ENCODE results near the gene USP49.
A peak's percentile ranks its signal among the peaks of the same experiment; 100 is the strongest.
"Not testable (repeated sequence)": the region's sequence is repeated elsewhere in the genome, so short reads cannot be mapped to it uniquely, and the experiment has no call there.

The USP49 gene

GRCh38 chr6:41895300-41896233, at the start of gene USP49:
TSS of gene USP49 (minus strand) at chr6:41895375. CDS start at chr6:41806983, 88,392 bp downstream.
- DNase-seq (ENCODE audit: low read depth in 2 of 2), result peak; percentile 91 to 92

GRCh38 chr6:41943456-41943855, 48.3 kb upstream of the USP49 start:
- no peak for DNase-seq (ENCODE audit: low read depth in 2 of 2)

- not testable (repeated sequence) for DNase-seq (ENCODE audit: low read depth in 2 of 2)
These were observed 47.7 kb upstream of the USP49 start for GRCh38 chr6:41942882-41943281.

- no peak for DNase-seq (ENCODE audit: low read depth in 2 of 2)
These were observed 47.1 kb upstream of the USP49 start for GRCh38 chr6:41942067-41942851.

- DNase-seq (ENCODE audit: low read depth in 2 of 2), result peak; percentile 91 to 92
These were observed 46.3 kb upstream of the USP49 start, which contains the start of gene CCND3 for GRCh38 chr6:41941280-41942066. TSS of gene CCND3 (minus strand) at chr6:41941808. CDS start at chr6:41941649, 159 bp downstream.

- peak; percentile 36 to 58 for DNase-seq (ENCODE audit: low read depth in 2 of 2)
These were observed 45.6 kb upstream of the USP49 start for GRCh38 chr6:41940759-41941279.

GRCh38 chr6:41939848-41940758, 44.9 kb upstream of the USP49 start:
- DNase-seq (ENCODE audit: low read depth in 2 of 2), result peak; percentile 43 to 48

GRCh38 chr6:41939176-41939847, 44.1 kb upstream of the USP49 start:
- DNase-seq (ENCODE audit: low read depth in 2 of 2), result peak; percentile 38 to 48

- no peak for DNase-seq (ENCODE audit: low read depth in 2 of 2)
These were observed 43.5 kb upstream of the USP49 start for GRCh38 chr6:41938590-41939175.

GRCh38 chr6:41937861-41938574, 42.8 kb upstream of the USP49 start:
- DNase-seq (ENCODE audit: low read depth in 2 of 2), result no peak

GRCh38 chr6:41937472-41937860, 42.3 kb upstream of the USP49 start:
- no peak for DNase-seq (ENCODE audit: low read depth in 2 of 2)

GRCh38 chr6:41936073-41936837, 41.1 kb upstream of the USP49 start:
- DNase-seq (ENCODE audit: low read depth in 2 of 2), result peak; percentile 71 to 76

GRCh38 chr6:41935685-41936072, 40.5 kb upstream of the USP49 start:
- no peak for DNase-seq (ENCODE audit: low read depth in 2 of 2)

GRCh38 chr6:41935193-41935574, 40.0 kb upstream of the USP49 start:
- no peak for DNase-seq (ENCODE audit: low read depth in 2 of 2)

- DNase-seq (ENCODE audit: low read depth in 2 of 2), result no peak
These were observed 39.4 kb upstream of the USP49 start for GRCh38 chr6:41934278-41935192.

GRCh38 chr6:41932378-41932777, 37.2 kb upstream of the USP49 start:
- DNase-seq (ENCODE audit: low read depth in 2 of 2), result no peak

- no peak for DNase-seq (ENCODE audit: low read depth in 2 of 2)
These were observed 36.6 kb upstream of the USP49 start for GRCh38 chr6:41931792-41932191.
